NCI-H1092 treated with DMSO at 0.1 percent for 48 hours (cell line): ENCODE results near the gene KCTD7.
"Not testable (repeated sequence)": the region's sequence is repeated elsewhere in the genome, so short reads cannot be mapped to it uniquely, and the experiment has no call there.

Source experiments
- DNase-seq: peaks from one replicate; lab custom pipeline; 2025; lab: John Stamatoyannopoulos, UW

Gene KCTD7

DNA sequence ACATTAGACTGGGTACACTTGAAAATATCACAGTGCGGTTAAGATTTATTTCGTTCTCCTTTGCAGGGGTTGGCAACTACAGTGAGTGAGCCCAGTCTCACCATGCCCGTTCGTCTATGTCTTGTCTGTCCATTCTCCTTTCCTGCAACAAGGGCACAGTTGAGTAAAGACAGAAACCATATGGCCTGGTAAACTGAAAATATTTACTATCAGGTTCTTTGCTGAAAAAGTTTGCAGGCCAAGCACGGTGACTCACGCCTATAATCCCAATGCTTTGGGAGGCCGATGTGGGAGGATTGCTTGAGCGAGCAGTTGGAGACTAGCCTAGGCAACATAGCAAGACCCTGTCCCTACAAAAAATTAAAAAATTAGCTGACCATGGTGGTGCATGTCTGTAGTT lies 11.4 kb upstream of the KCTD7 start:
- DNase-seq: no peak

DNA sequence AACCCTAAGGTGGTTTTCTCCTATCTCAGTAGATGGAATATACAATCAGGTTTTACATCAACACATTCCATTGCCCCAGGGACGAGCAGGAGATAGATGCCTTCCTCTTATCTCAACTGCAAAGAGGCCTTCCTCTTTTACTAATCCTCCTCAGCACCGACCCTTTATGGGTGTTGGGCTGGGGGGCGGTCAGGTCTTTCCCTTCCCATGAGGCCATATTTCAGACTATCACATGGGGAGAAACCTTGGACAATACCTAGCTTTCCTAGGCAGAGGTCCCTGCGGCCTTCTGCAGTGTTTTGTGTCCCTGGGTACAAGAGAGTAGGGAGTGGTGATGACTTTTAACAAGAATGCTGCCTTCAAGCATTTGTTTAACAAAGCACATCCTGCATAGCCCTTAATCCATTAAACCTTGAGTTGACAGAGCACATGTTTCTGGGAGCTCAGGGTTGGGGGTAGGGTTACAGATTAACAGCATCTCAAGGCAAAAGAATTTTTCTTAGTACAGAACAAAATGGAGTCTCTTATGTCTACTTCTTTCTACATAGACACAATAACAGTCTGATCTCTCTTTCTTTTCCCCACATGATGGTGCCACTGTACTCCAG lies 9.2 kb upstream of the KCTD7 start:
- not testable (repeated sequence) for DNase-seq

DNA sequence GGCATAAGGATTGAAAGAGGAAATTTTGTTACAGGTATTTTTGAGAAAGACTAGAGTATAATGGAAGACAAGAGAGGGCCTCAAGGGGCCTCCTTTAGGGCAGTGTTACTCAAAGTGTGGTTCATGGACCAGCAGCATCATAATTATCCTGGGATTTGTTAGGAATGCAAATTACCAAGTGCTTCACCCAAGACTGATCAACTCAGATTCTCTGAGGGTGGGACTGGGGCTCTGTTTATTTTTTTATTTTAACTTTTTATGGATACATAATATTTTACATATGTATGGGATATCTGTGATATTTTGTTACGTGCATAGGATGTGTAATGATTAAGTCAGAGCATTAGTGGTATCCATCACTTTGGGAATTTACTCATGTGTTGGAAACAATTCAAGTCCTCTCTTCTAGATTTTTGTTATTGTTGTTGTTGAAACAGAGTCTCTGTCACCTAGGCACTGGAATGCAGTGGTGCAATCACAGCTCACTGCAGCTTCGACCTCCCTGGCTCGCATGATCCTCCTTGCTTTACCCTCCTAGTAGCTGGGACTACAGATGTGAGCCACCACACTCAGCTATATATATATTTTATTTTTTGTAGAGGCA lies 2.2 kb upstream of the KCTD7 start:
- no peak for DNase-seq

DNA sequence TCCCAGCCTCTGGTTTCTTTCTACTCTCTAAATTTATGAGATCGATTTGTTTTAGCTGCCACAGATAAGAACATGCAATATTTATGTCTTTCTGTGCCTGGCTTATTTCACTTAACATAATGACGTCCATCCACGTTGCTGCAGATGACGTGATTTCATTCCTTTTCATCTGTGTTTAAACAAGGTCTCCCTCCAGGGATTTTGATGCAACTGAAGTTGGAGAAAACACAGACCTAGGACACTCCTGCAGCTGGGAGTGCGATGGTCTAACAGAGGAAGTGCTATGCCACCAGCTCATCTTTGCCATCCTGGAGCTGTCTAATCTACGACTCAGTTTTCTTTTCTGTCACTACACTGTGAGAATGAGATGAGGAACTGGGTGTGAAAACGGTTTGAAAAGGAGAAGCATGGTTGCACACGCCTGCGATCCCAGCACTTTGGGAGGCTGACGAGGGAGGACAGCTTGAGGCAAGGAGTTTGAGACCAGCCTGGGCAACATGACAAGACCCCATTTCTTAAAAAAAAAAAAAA lies 1.5 kb upstream of the KCTD7 start:
- no peak for DNase-seq

DNA sequence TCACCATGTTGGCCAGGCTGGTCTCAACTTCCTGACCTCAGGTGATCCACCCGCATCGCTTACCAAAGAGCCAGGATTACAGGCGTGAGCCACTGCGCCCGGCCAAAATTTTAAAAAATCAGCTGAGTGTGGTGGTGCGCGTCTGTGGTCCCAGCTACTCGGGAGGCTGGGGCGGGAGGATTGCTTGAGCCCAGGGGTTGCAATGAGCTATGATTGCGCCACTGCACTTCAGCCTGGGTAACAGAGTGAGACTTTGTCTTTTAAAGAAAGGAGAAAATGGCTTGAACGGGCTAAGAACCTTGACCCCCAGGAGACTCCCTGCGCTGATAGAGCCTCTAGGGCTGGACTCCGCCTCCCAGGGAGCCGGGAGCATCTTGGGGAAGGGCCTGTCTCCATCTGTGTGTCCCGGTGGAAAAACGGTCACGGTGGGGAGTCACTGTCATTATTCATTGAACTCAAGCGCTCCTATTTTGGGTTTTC lies 760 bp upstream of the KCTD7 start:
- DNase-seq: no peak

DNA sequence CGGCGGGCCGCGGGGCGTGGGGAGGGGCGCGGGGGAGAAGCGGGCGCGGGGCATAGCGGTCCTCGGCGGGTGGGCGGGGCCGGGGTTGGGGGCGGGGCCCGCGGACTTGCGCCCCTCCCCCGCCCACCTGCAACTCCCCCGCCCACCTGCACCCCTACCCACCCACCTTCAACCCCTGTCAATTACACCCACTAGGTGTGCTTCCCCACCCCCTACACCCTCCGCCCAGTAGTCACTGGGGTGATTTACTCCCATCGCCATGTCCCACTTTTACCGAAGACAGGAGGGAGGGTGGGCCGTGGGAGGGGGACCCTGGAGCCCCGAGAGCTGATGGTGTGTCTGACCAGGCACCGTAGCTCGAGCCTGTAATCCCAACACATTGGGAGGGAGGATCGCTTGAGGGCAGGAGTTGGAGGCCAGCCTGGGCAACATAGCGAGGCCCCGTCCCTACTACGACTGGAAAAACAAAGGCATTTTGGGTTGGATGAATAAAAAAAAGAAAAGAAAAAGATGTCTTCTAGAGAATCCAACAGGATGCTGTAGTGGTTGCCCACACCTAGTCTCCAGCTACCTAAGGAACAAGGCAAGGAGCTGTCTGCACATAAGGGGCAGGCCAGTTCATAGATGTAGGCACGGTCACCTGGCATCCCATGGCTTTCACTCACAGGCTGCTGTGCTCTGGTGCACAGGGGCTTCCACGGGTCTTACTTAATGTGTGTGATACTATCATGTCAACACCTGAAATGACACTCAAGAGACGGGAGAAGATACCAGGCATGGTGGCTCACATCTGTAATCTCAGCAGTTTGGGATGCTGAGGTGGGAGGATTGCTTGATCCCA lies 761 bp downstream of the KCTD7 start:
- DNase-seq: no peak

DNA sequence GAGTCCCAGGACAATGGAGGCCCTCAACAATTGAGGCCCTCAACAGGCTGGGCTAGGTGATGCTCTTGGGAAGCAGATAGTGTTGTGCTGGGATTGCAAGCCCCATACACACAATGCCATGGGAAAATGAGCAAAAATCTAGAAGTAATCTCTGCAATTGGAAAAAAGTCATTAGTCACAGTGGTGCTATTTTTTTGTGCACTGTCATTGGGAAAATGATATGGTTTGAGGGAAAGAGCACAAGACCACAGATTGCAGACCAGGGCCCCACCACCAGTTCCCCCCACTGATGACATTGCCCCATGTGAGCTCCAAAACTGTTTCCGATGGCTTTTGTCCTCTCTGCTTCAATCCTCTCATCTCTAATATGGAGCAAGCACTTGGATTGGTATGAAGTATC lies 1.9 kb downstream of the KCTD7 start:
- no peak for DNase-seq

DNA sequence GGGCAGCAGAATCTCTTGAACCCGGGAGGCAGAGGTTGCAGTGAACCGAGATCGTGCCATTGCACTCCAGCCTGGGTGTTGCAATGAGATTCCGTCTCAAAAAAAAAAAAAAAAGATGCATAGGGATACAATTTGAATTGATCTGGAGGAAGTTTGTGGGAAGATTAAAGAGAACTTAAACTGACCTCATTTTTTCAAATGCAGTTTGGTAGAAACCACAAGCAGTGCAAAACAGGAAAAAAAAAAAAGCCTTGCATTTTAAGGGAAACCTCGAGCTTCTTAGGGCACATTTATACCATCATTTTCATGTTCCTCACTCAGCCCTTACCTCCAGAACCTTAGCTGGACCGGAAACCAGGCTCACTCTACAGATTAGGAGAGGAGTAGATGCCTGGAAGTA lies 2.8 kb downstream of the KCTD7 start:
- DNase-seq: no peak

DNA sequence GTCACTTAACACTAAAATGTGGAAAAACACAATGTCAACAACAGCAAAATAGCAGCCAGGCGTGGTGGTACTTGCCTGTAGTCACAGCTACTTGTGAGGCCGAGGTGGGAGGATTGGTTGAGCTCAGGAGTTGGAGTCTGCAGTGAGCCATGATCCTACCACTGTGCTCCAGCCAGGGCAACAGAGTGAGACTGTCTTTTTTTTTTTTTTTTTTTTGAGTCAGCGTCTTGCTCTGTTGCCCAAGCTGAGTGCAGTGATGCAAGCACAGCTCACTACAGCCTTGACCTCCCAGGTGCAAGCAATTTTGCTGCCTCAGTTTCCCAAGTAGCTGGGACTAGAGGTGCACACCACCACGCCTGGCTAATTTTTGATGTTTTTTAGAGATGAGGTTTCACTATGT lies 6.1 kb downstream of the KCTD7 start:
- no peak for DNase-seq

DNA sequence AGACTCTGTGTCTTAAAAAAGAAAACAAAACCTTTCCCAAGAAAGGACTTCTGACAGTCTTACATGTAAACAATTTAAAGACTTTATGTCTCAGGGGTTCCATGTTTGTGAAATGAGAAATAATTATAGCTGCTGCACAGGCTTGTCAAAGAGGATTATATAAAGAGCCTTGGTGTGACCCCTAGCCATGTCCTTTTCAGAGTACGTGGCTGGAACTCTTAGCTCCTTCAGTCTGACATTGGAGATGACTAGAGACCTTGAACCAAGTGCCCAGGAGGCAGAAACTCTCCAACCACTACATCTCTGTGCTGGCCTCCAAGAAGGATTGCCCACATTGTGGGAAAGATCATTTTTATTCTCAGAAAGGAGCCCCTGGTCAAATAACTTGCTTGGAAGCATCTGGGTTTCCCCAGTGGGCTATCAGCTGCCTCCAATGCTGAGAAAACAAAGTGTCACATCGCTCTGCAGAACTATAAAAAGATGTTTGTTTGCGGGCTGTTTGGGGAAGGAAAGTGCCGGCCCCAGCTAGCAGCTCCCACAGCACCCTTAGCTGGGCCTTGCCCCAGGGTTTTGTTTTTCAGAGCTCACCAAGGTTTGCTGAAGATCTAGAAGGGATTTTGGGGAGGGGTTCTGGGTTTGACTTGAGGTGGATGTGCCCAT lies 6.8 kb downstream of the KCTD7 start:
- DNase-seq: not testable (repeated sequence)

DNA sequence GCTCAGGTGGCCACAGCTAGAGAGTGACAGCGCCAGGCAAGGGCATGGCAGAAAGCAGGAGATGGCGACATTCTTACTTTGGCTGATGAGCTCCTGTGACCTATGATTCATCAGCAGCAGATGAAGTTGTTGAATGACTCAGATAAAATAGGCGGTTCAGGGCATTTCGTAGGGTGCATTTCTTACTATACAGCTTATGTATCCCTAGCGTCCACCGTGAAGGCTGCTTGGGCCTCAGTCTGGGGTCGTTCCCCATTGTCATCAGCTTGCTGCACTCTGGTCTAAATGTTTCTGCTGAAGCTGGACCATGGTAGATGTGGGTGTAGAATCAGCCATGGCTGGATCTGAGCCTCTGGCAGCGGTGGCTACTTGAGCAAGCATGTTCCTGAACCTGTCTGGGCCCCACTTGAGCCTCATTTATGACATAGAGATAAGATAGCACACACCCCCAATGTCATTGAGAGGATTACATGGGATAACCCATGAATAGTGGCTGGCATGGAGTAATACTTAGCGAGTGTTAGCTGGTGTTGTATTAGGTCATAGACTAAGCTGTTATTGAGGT lies 7.4 kb downstream of the KCTD7 start:
- not testable (repeated sequence) for DNase-seq

DNA sequence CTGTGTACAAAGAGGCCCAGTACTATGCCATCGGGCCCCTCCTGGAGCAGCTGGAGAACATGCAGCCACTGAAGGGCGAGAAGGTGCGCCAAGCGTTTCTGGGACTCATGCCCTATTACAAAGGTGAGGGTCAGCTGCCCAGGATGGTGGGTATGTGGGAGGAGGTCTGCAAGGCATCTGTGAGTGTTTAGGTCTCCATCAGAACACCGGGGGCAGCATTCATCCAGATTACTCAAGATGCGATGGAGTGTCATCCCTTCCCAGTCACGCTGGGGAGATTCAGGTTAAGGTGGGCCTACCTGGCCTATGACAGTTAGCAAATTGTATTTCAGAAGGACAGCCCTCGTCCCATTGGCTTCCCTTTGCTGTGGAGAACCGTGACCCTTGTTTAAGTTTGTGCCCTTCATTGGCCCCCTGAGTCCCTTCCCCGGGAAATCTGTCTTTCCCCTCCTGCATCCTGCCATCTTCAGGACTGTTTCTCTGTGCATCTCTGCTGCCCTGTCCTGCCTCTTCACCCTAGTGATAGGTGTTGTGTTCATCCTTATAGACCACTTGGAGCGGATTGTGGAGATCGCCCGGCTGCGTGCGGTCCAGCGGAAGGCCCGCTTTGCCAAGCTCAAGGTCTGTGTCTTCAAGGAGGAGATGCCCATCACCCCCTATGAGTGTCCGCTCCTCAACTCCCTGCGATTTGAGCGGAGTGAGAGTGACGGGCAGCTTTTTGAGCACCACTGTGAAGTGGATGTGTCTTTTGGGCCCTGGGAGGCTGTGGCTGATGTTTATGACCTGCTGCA lies 9.8 kb downstream of the KCTD7 start:
- no peak for DNase-seq

DNA sequence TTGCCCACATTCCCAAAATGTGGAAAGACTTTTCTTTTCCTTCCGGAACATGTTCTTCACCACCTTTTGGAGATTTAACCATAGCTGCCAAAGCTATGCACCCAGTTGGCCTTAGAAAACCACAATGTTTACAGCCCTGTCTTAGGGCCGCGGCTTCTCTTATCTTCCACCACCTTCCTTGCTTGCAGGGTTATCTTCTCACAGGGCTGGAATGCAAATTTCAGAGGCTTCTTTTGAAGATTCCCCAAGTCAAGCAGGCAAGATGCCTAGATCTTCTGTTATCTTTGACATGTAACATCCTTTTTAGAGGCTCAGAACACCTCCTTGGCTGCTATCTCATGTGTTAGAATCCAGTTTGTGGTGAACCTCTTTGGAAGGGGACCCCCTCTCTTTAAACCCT lies 11.1 kb downstream of the KCTD7 start:
- DNase-seq: no peak

DNA sequence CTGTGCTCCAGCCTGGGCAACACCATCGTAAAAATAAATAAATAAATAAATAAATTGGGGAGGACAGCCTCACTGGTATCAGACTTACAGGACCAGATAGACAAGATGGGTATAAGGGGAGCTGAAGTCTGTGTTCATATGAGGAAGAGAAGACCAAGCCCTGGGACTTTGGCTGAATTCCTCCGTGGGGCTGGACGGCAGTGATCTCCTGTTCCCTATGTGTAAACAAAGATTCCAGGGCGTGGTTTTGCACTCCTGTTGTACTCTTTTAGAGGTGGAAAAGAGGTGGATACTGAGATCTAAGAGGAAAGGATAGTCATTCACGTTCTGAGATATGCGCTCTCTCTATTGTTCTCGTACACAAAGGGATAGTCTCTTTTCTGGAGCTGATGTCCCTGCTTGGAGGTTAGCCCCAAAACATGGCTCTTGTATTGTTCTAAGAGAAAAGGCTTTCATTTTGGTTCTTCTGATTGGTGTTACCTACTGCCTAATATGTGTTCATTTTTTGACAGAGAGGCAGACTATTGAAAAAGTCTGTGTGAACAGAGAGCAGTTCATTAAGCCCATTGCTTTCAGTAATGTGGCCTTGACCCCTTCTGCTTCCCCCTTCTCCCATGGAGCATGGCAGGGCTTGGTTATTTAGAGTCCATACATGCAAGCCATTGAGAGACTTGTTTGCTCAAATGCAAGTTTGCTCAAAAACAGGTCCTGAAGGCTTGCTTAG lies 12.3 kb downstream of the KCTD7 start:
- no peak for DNase-seq

DNA sequence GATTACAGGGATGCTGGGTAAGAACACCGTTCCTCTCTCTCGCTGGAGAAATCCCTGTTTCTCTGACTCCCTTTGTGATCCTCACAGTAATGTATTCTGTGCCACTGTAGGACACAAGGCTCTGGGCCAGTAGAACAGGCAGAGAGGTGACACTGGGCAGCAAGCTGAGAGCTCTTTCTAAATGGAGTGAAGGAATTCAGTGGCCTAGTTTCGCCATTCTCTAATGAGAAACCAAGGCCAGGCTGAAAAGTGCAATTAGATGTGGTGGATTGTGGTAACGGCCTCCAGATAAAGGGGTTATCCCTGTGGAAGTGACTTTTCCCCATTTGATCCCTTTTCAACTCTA lies 12.8 kb downstream of the KCTD7 start:
- no peak for DNase-seq

DNA sequence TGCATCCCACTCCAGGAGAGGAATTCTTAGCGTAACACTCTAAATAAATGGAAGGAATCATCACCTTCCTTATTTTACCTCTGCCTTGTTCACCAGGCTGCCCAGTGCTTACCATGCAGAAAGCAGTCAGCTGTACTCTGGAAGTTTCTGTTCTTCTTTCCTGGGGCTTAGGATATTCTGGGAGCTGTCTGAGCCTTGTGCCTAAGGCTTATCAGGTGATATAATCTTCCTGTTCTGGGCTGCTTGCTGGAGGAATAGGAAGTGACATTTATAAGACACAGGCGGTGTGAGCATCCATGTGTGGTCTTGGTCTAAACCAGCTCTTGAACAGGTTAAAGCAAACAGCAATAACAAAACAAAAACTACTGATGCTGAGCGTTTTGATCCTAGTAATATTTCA lies 13.5 kb downstream of the KCTD7 start:
- no peak for DNase-seq

DNA sequence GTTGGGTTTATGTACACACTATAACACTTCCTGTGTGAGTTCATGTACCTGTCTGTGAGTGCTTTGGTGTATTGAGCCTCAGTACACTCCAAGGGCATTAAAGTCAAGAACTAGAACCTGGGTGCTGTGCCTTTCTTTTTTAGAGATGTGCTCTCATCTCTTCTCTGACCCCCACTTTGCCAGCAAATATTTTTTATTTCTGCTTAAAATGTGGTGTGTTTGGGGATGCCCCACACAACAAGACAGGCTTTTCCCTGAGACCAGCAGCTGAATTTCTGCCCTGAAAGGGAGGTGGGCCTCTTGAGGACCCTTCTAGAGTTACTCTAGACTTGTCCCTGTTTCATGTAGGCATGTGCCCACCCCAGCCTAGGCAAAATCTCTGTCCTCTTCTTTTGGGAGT lies 14.3 kb downstream of the KCTD7 start:
- DNase-seq: no peak

DNA sequence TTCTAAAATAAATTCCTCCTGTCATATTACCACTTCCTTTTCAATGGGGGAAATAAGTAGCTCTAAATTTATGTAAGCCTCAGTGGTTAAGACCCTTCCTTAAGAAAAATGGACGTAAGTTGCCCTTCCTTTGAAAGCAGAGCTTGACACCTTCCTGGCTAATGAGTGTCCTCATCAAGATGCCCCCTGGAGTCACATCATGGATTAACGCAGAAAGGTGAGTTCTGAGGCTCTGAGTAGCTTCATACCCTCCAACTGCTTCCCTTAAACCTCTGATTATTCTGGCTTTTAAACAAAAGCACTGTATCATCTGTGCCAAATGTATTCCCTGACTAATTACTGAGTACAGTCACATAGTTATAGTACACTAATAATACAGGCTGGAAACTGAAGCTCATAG lies 14.7 kb downstream of the KCTD7 start:
- no peak for DNase-seq

DNA sequence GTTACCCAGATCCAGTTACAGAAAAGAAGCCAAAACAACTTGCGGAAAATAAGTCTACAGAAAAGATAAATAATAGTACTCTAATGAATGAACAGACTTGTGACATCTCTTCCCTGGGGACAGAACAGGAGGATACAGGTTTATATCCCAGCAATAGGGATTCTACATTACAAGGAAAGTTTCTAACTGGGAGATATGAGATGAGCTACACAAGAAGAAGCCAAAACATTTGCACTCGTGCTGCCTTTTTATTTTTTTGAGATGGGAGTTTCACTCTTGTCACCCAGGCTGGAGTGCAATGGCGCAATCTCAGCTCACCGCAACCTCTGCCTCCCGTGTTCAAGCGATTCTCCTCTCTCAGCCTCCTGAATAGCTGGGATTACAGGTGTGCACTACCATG lies 22.3 kb downstream of the KCTD7 start:
- DNase-seq: not testable (repeated sequence)

DNA sequence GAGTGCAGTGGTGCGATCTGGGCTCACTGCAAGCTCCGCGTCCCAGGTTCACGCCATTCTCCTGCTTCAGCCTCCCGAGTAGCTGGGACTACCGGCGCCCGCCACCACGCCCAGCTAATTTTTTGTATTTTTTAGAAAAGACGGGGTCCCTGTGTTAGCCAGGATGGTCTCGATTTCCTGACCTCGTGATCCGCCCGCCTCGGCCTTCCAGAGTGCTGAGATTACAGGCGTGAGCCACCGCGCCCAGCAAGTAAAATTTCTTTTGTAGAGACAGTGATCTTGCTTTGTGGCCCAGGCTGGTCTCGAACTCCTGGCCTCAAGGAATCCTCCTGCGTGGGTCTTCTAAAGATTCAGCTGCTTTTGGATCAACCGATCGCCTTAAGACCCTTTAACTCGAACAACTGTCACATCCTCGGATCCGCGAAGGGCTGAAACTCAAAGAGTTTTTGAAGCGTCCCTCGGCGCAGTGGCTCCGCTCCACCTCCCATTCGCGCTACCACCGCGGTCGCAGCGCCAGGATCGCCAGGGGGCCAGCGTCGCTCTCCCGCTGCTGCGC lies 25.1 kb downstream of the KCTD7 start:
- DNase-seq: not testable (repeated sequence)
